GM12801 (cell line): ENCODE results near the gene ACTR10.

Source experiments
- CTCF ChIP-seq: IDR thresholded peaks from one replicate; pipeline ENCODE4 v1.5.1; 2011; ENCODE audit warnings: control low read depth; ENCODE audit not compliant: insufficient read length; ENCODE audit errors: extremely low read depth

ACTR10 gene

GRCh38 chr14:58249611-58250010, 49.7 kb downstream of the ACTR10 start:
- no peak for TF ChIP-seq CTCF

- no peak for TF ChIP-seq CTCF
These were observed 58.2 kb downstream of the ACTR10 start for GRCh38 chr14:58258156-58258555.

GRCh38 chr14:58265401-58265800, 65.5 kb downstream of the ACTR10 start:
- no peak for TF ChIP-seq CTCF

GRCh38 chr14:58270628-58271027, 70.7 kb downstream of the ACTR10 start:
- no peak for TF ChIP-seq CTCF

GRCh38 chr14:58272588-58273372, 72.8 kb downstream of the ACTR10 start:
- TF ChIP-seq CTCF = no peak

GRCh38 chr14:58274881-58275280, 74.9 kb downstream of the ACTR10 start:
- no peak for TF ChIP-seq CTCF

- no peak for TF ChIP-seq CTCF
These were observed 75.7 kb downstream of the ACTR10 start for GRCh38 chr14:58275527-58276190.
